Esophagus (tissue), 2 donors: ENCODE results near the gene VWA3B. TPM values are rescaled to one million over a fixed set of nuclear protein-coding genes. Genes with fewer than 3 reads are reported as not detected.

ENCODE experiments used
- H3K27ac ChIP-seq, 2 donors: one replicate each; pipeline ENCODE4 v1.5.1; 2013; ENCODE audit warnings: low read depth in 2 of 2, mild to moderate bottlenecking in 2 of 2, inconsistent platforms in 1 of 2, low read length in 1 of 2, moderate library complexity in 1 of 2
- H3K27me3 ChIP-seq, 2 donors: one replicate each; pipeline ENCODE4 v1.6.1; 2013; ENCODE audit warnings: low read length in 2 of 2, control low read depth in 1 of 2, mild to moderate bottlenecking in 1 of 2; ENCODE audit not compliant: insufficient read depth in 2 of 2, control insufficient read depth in 1 of 2
- H3K36me3 ChIP-seq, 2 donors: one replicate each; pipeline ENCODE4 v1.6.1; 2013; ENCODE audit warnings: low read length in 1 of 2; ENCODE audit not compliant: control insufficient read depth in 2 of 2, insufficient read depth in 2 of 2
- H3K4me1 ChIP-seq, 2 donors: one replicate each; pipeline ENCODE4 v1.6.1; 2013; ENCODE audit warnings: low read length in 1 of 2; ENCODE audit not compliant: control insufficient read depth in 2 of 2, insufficient read depth in 2 of 2
- H3K4me3 ChIP-seq, 2 donors: one replicate each; pipeline ENCODE4 v1.5.1; 2013; ENCODE audit warnings: low read length in 2 of 2, mild to moderate bottlenecking in 2 of 2, low read depth in 1 of 2, moderate library complexity in 1 of 2
- H3K9me3 ChIP-seq, 2 donors: one replicate each; pipeline ENCODE4 v1.6.1; 2013; ENCODE audit warnings: mild to moderate bottlenecking in 2 of 2, low read depth in 1 of 2, low read length in 1 of 2, moderate library complexity in 1 of 2; ENCODE audit not compliant: control insufficient read depth in 2 of 2, insufficient read depth in 1 of 2
- WGBS, 2 donors: extraction: QIAGEN DNeasy Blood & Tissue Kit; methylation state at CpG; one replicate each; pipeline ENCODE4 v1.1.7; 2013; 5-methylcytosine and 5-hydroxymethylcytosine counted together
- polyA plus RNA-seq, 2 donors: library from polyadenylated mRNA; stranded (reverse); fragments of 200-250 nt; gene quantifications; one replicate each; pipeline ENCODE4 v1.2.3, GENCODE V29; 2013
- donor health status: healthy with polysubstance abuse.
- donor health status: Bipolar disorder and iron deficiency.

The VWA3B gene
- polyA plus RNA-seq, 2 donors: 0.01 to 0.02 TPM

GRCh38 chr2:98160554-98160953, 73.6 kb downstream of the VWA3B start:
- H3K27ac ChIP-seq: no peak overlapping the region
- H3K4me3 ChIP-seq: no peak overlapping the region
- no peaks in the 10 kb centered on the region for H3K9me3 ChIP-seq
- H3K4me1 ChIP-seq: peaks cover 0 to 7% of the 10 kb centered on the region in 2 donors
- no peaks in the 10 kb centered on the region for H3K36me3 ChIP-seq
- WGBS, 2 donors: 53 to 69% methylated on average over 4 of the region's 4 CpGs
- no peaks in the 10 kb centered on the region for H3K27me3 ChIP-seq

- peak overlapping the region in 1 of 2 donors; percentile 28 for H3K27ac ChIP-seq
- 75 to 77% methylated on average over 4 of the region's 4 CpGs for WGBS, 2 donors
- no peaks in the 10 kb centered on the region for H3K9me3 ChIP-seq
- H3K4me3 ChIP-seq: no peak overlapping the region
- H3K27me3 ChIP-seq: no peaks in the 10 kb centered on the region
- no peaks in the 10 kb centered on the region for H3K36me3 ChIP-seq
- peaks cover 0 to 7% of the 10 kb centered on the region in 2 donors for H3K4me1 ChIP-seq
These were observed 74.2 kb downstream of the VWA3B start for GRCh38 chr2:98161186-98161585.

- 87 to 88% methylated on average over 2 of the region's 2 CpGs for WGBS, 2 donors
- Histone ChIP-seq H3K36me3 (no peaks in the 10 kb centered on the region), H3K27ac (no peak overlapping the region), H3K4me3 (no peak overlapping the region), H3K4me1 (peaks cover 0 to 2% of the 10 kb centered on the region in 2 donors), H3K9me3 (no peaks in the 10 kb centered on the region), H3K27me3 (no peaks in the 10 kb centered on the region)
These were observed 77.3 kb downstream of the VWA3B start for GRCh38 chr2:98164256-98164655.

- Histone ChIP-seq H3K27ac (no peak overlapping the region), H3K4me3 (no peak overlapping the region), H3K4me1 (peaks cover 0 to 2% of the 10 kb centered on the region in 2 donors), H3K27me3 (no peaks in the 10 kb centered on the region), H3K36me3 (no peaks in the 10 kb centered on the region), H3K9me3 (no peaks in the 10 kb centered on the region)
- WGBS, 2 donors: 85 to 86% methylated on average over 5 of the region's 5 CpGs
These were observed 78.6 kb downstream of the VWA3B start for GRCh38 chr2:98165516-98166071.

- Histone ChIP-seq H3K4me1 (no peaks in the 10 kb centered on the region), H3K36me3 (no peaks in the 10 kb centered on the region), H3K27ac (no peak overlapping the region), H3K27me3 (no peaks in the 10 kb centered on the region), H3K4me3 (no peak overlapping the region), H3K9me3 (no peaks in the 10 kb centered on the region)
- 75 to 84% methylated on average over 2 of the region's 2 CpGs for WGBS, 2 donors
These were observed 80.9 kb downstream of the VWA3B start for GRCh38 chr2:98167916-98168315.

GRCh38 chr2:98170076-98170475, 83.1 kb downstream of the VWA3B start:
- H3K36me3 ChIP-seq: no peaks in the 10 kb centered on the region
- WGBS, 2 donors: 76 to 79% methylated on average over 3 of the region's 3 CpGs

GRCh38 chr2:98172150-98172765, 85.3 kb downstream of the VWA3B start:
- Histone ChIP-seq H3K27me3 (no peaks in the 10 kb centered on the region), H3K9me3 (no peaks in the 10 kb centered on the region), H3K4me3 (no peak overlapping the region), H3K36me3 (no peaks in the 10 kb centered on the region), H3K4me1 (no peaks in the 10 kb centered on the region), H3K27ac (no peak overlapping the region)
- WGBS, 2 donors: 83 to 89% methylated on average over 14 of the region's 14 CpGs

More at GRCh38 chr2:98170076-98170475, 83.1 kb downstream of the VWA3B start:
- Histone ChIP-seq H3K4me1 (no peaks in the 10 kb centered on the region), H3K27ac (no peak overlapping the region), H3K9me3 (no peaks in the 10 kb centered on the region), H3K27me3 (no peaks in the 10 kb centered on the region), H3K4me3 (no peak overlapping the region)

GRCh38 chr2:98172951-98173350, 86.0 kb downstream of the VWA3B start:
- no peak overlapping the region for H3K27ac ChIP-seq
- H3K4me3 ChIP-seq: no peak overlapping the region
- no peaks in the 10 kb centered on the region for H3K36me3 ChIP-seq
- WGBS, 2 donors: 80 to 85% methylated on average over 2 of the region's 2 CpGs
- no peaks in the 10 kb centered on the region for H3K4me1 ChIP-seq
- H3K9me3 ChIP-seq: no peaks in the 10 kb centered on the region
- H3K27me3 ChIP-seq: no peaks in the 10 kb centered on the region

- 56% methylated on average over 6 of the region's 6 CpGs for WGBS, 2 donors
- Histone ChIP-seq H3K27me3 (no peaks in the 10 kb centered on the region), H3K4me3 (no peak overlapping the region), H3K36me3 (no peaks in the 10 kb centered on the region), H3K4me1 (no peaks in the 10 kb centered on the region), H3K9me3 (no peaks in the 10 kb centered on the region), H3K27ac (no peak overlapping the region)
These were observed 88.8 kb downstream of the VWA3B start for GRCh38 chr2:98175811-98176210.

- Histone ChIP-seq H3K4me3 (no peak overlapping the region), H3K4me1 (no peaks in the 10 kb centered on the region), H3K27ac (no peak overlapping the region), H3K27me3 (no peaks in the 10 kb centered on the region), H3K36me3 (no peaks in the 10 kb centered on the region), H3K9me3 (no peaks in the 10 kb centered on the region)
- 58 to 69% methylated on average over 2 of the region's 2 CpGs for WGBS, 2 donors
These were observed 90.3 kb downstream of the VWA3B start for GRCh38 chr2:98177286-98177685.
